Thoracic aorta (tissue), 2 donors: ENCODE results near the gene VWCE. TPM values are rescaled to one million over a fixed set of nuclear protein-coding genes. Genes with fewer than 3 reads are reported as not detected.
"Not testable (repeated sequence)": the region's sequence is repeated elsewhere in the genome, so short reads cannot be mapped to it uniquely, and the experiment has no call there.

Experiments used
- ATAC-seq: fragments of 150-250 bp; one replicate; pipeline ENCODE4 v1.8.0; 2017; ENCODE audit warnings: low read depth; ENCODE audit not compliant: insufficient number of reproducible peaks, low FRiP score
- DNase-seq: peaks from one replicate; pipeline ENCODE4 v3.0.0-alpha.2; 2020; ENCODE audit warnings: low spot score
- H3K27ac ChIP-seq, 2 donors: fragments of 200-600 bp; sonication (generic); 1 replicate in 1 of 2; 2 replicates in 1 of 2; pipeline ENCODE4 v1.5.1; 2016; ENCODE audit warnings: mild to moderate bottlenecking in 2 of 2, moderate library complexity in 2 of 2
- H3K27me3 ChIP-seq: fragments of 200-600 bp; sonication (generic); replicated peaks from 2 replicates; pipeline ENCODE4 v1.6.0; 2016; ENCODE audit warnings: mild to moderate bottlenecking; ENCODE audit not compliant: insufficient read depth
- H3K36me3 ChIP-seq: fragments of 200-600 bp; sonication (generic); one replicate; pipeline ENCODE4 v1.5.1; 2016
- H3K4me1 ChIP-seq, 2 donors: fragments of 200-600 bp; sonication (generic); 1 replicate in 1 of 2; 2 replicates in 1 of 2; pipeline versions ENCODE4 v1.5.1 to v1.6.0; 2016; ENCODE audit warnings: low read depth in 2 of 2, mild to moderate bottlenecking in 1 of 2; ENCODE audit not compliant: control insufficient read depth in 1 of 2
- H3K4me3 ChIP-seq: fragments of 200-600 bp; sonication (generic); 2 replicates; pipeline ENCODE4 v1.5.1; 2016; ENCODE audit warnings: mild to moderate bottlenecking
- H3K9me3 ChIP-seq: fragments of 200-600 bp; sonication (generic); 2 replicates; pipeline ENCODE4 v1.5.1; 2016
- total RNA-seq, 2 donors: library from RNA; depleted of rRNA; stranded (reverse); fragments of >200 nt; gene quantifications; one replicate each; pipeline versions ENCODE4 v1.1.0 to v1.2.3, GENCODE V29; 2016

Gene VWCE
- total RNA-seq, 2 donors from 2014 or later, result 1.5 to 2.3 TPM

- ATAC-seq, H3K4me3 ChIP-seq, H3K36me3 ChIP-seq, DNase-seq, H3K27me3 ChIP-seq, H3K27ac ChIP-seq, H3K4me1 ChIP-seq, H3K9me3 ChIP-seq: not testable (repeated sequence)
Measured at GRCh38 chr11:61245284-61245964, 49.7 kb downstream of the VWCE start.

GRCh38 chr11:61241526-61241925 is 53.6 kb downstream of the VWCE start:
- H3K36me3 ChIP-seq, H3K9me3 ChIP-seq, ATAC-seq, H3K4me1 ChIP-seq, H3K4me3 ChIP-seq, DNase-seq, H3K27ac ChIP-seq, H3K27me3 ChIP-seq: not testable (repeated sequence)

GRCh38 chr11:61240875-61241274 is 54.2 kb downstream of the VWCE start, which contains the start of gene PGA5:
Gene PGA5 (plus strand): TSS chr11:61241175. CDS start chr11:61241227, 52 bp downstream.
- H3K27me3 ChIP-seq, H3K36me3 ChIP-seq, DNase-seq, ATAC-seq, H3K9me3 ChIP-seq, H3K4me1 ChIP-seq, H3K27ac ChIP-seq, H3K4me3 ChIP-seq: not testable (repeated sequence)

GRCh38 chr11:61240288-61240687 is 54.8 kb downstream of the VWCE start:
- H3K4me3 ChIP-seq, DNase-seq, H3K27ac ChIP-seq, H3K4me1 ChIP-seq, H3K9me3 ChIP-seq, H3K27me3 ChIP-seq, H3K36me3 ChIP-seq, ATAC-seq: not testable (repeated sequence)

- not testable (repeated sequence) for H3K27me3 ChIP-seq, H3K4me1 ChIP-seq, ATAC-seq, DNase-seq, H3K36me3 ChIP-seq, H3K9me3 ChIP-seq, H3K27ac ChIP-seq, H3K4me3 ChIP-seq
Measured at GRCh38 chr11:61237130-61237529, 58.0 kb downstream of the VWCE start.

GRCh38 chr11:61232548-61233145 is 62.5 kb downstream of the VWCE start:
- H3K27me3 ChIP-seq, ATAC-seq, H3K4me1 ChIP-seq, H3K9me3 ChIP-seq, H3K4me3 ChIP-seq, H3K27ac ChIP-seq, DNase-seq, H3K36me3 ChIP-seq: not testable (repeated sequence)

GRCh38 chr11:61231585-61231984 is 63.5 kb downstream of the VWCE start:
- H3K36me3 ChIP-seq, ATAC-seq, DNase-seq, H3K27me3 ChIP-seq, H3K4me3 ChIP-seq, H3K27ac ChIP-seq, H3K9me3 ChIP-seq, H3K4me1 ChIP-seq: not testable (repeated sequence)

- H3K4me3 ChIP-seq, H3K4me1 ChIP-seq, ATAC-seq, H3K9me3 ChIP-seq, H3K27ac ChIP-seq, H3K36me3 ChIP-seq, H3K27me3 ChIP-seq, DNase-seq: not testable (repeated sequence)
Measured at GRCh38 chr11:61231033-61231432, 64.1 kb downstream of the VWCE start.

- H3K4me1 ChIP-seq, DNase-seq, H3K9me3 ChIP-seq, ATAC-seq, H3K36me3 ChIP-seq, H3K4me3 ChIP-seq, H3K27me3 ChIP-seq, H3K27ac ChIP-seq: not testable (repeated sequence)
Measured at GRCh38 chr11:61229458-61229857, 65.7 kb downstream of the VWCE start.

- not testable (repeated sequence) for H3K27ac ChIP-seq, H3K4me3 ChIP-seq, H3K36me3 ChIP-seq, H3K4me1 ChIP-seq, H3K27me3 ChIP-seq, H3K9me3 ChIP-seq, ATAC-seq, DNase-seq
Measured at GRCh38 chr11:61226457-61227137, 68.5 kb downstream of the VWCE start.

- DNase-seq, H3K27ac ChIP-seq, ATAC-seq, H3K27me3 ChIP-seq, H3K9me3 ChIP-seq, H3K36me3 ChIP-seq, H3K4me3 ChIP-seq, H3K4me1 ChIP-seq: not testable (repeated sequence)
Measured at GRCh38 chr11:61222692-61223091, 72.4 kb downstream of the VWCE start.

- not testable (repeated sequence) for H3K36me3 ChIP-seq, H3K4me1 ChIP-seq, DNase-seq, ATAC-seq, H3K27me3 ChIP-seq, H3K9me3 ChIP-seq, H3K27ac ChIP-seq, H3K4me3 ChIP-seq
Measured at GRCh38 chr11:61222047-61222446, 73.1 kb downstream of the VWCE start, which contains the start of gene PGA4. Gene PGA4 (plus strand): TSS chr11:61222347. CDS start chr11:61222401, 54 bp downstream.
